B cell (primary cell): ENCODE results near the gene SYT11. TPM values are rescaled to one million over a fixed set of nuclear protein-coding genes. Genes with fewer than 3 reads are reported as not detected.

Experiments used
- ATAC-seq: fragments of 200-7000 bp; cut with Tn5 transposase; one replicate; pipeline ENCODE4 v1.10.0; 2021; ENCODE audit warnings: low read depth, mild to moderate bottlenecking, moderate number of reproducible peaks, moderate library complexity
- CTCF ChIA-PET: fragments of 350-600 bp; sonication (Branson Sonifier 250); formaldehyde crosslinking; loops from one replicate; lab custom pipeline; 2021; ENCODE audit warnings: antibody characterized with exemption, inconsistent platforms; lab: Charles Lee
- POLR2A ChIA-PET: fragments of 350-600 bp; sonication (Branson Sonifier 250); formaldehyde crosslinking; loops from one replicate; lab custom pipeline; 2021; ENCODE audit warnings: antibody characterized with exemption; lab: Charles Lee
- DNase-seq: peaks from one replicate; pipeline ENCODE4 v3.0.0; 2013
- H2AFZ ChIP-seq: 2 replicates; pipeline ENCODE4 v1.6.1; 2012; ENCODE audit warnings: mild to moderate bottlenecking, low read depth, low read length; ENCODE audit not compliant: insufficient read depth, poor library complexity, severe bottlenecking
- H3K27ac ChIP-seq, 2 donors: 1 replicate in 1 of 2; 2 replicates in 1 of 2; pipeline ENCODE4 v1.5.1; 2012 to 2013; ENCODE audit warnings: low read length in 2 of 2, mild to moderate bottlenecking in 2 of 2, moderate library complexity in 1 of 2
- H3K27me3 ChIP-seq, 4 experiments: fragments of 200-600 bp in 1 of 4; sonication (generic) in 1 of 4; replicated peaks in 1 of 4; 1 replicate in 2 of 4; 2 replicates in 2 of 4; pipeline versions ENCODE4 v1.6.1 to v1.7.0; 2013 to 2016; ENCODE audit warnings: low read length in 3 of 4, mild to moderate bottlenecking in 2 of 4, mixed read lengths in 1 of 4, moderate library complexity in 1 of 4; ENCODE audit not compliant: insufficient read depth in 4 of 4, control insufficient read depth in 3 of 4; ENCODE audit errors: control extremely low read depth in 1 of 4
- H3K36me3 ChIP-seq, 2 experiments: replicated peaks in 1 of 2; 1 replicate in 1 of 2; 2 replicates in 1 of 2; pipeline versions ENCODE4 v1.6.1 to v1.7.1; 2013; ENCODE audit warnings: low read length in 1 of 2; ENCODE audit not compliant: insufficient read depth in 2 of 2, control insufficient read depth in 1 of 2; ENCODE audit errors: control extremely low read depth in 1 of 2, extremely low read depth in 1 of 2
- H3K4me1 ChIP-seq, 2 donors: fragments of 200-600 bp in 1 of 2; sonication (generic) in 1 of 2; 1 replicate in 1 of 2; 2 replicates in 1 of 2; pipeline versions ENCODE4 v1.5.1 to v1.6.1; 2013 to 2017; ENCODE audit warnings: low read length in 2 of 2; ENCODE audit not compliant: control insufficient read depth in 2 of 2, insufficient read depth in 2 of 2
- H3K4me2 ChIP-seq: replicated peaks from 2 replicates; pipeline ENCODE3; 2012; ENCODE audit warnings: mild to moderate bottlenecking, low read depth, low read length; ENCODE audit not compliant: poor library complexity, severe bottlenecking
- H3K4me3 ChIP-seq, 5 experiments: fragments of 200-600 bp in 1 of 5; sonication (generic) in 1 of 5; 1 replicate in 3 of 5; 2 replicates in 2 of 5; pipeline versions ENCODE4 v1.5.1 to v1.7.0; 2011 to 2016; ENCODE audit warnings: low read length in 4 of 5, mild to moderate bottlenecking in 4 of 5, low read depth in 2 of 5, control low read depth in 1 of 5, moderate library complexity in 1 of 5; ENCODE audit not compliant: insufficient read depth in 1 of 5; ENCODE audit errors: control extremely low read depth in 1 of 5, extremely low read depth in 1 of 5
- H3K79me2 ChIP-seq: fragments of 200-600 bp; sonication (generic); one replicate; pipeline ENCODE4 v1.6.0; 2016; ENCODE audit warnings: low read length; ENCODE audit not compliant: control insufficient read depth, insufficient read depth
- H3K9ac ChIP-seq: fragments of 200-600 bp; sonication (generic); 2 replicates; pipeline ENCODE4 v1.6.1; 2017; ENCODE audit warnings: mild to moderate bottlenecking, low read length, moderate library complexity
- H3K9me3 ChIP-seq, 3 donors: one replicate each; pipeline versions ENCODE4 v1.6.1 to v1.7.1; 2013; ENCODE audit warnings: low read length in 2 of 3; ENCODE audit not compliant: control insufficient read depth in 2 of 3, insufficient read depth in 1 of 3; ENCODE audit errors: control extremely low read depth in 1 of 3
- H4K20me1 ChIP-seq: 2 replicates; pipeline ENCODE4 v1.6.0; 2012; ENCODE audit warnings: mild to moderate bottlenecking, low read length; ENCODE audit not compliant: insufficient read depth, control insufficient read depth, poor library complexity, severe bottlenecking
- H3K27ac Mint-ChIP-seq: one replicate; pipeline ENCODE4 v1.8.0; 2021; ENCODE audit warnings: mixed read lengths
- H3K27me3 Mint-ChIP-seq: one replicate; pipeline ENCODE4 v1.8.0; 2021; ENCODE audit warnings: mixed read lengths
- H3K4me1 Mint-ChIP-seq: one replicate; pipeline ENCODE4 v1.8.0; 2021; ENCODE audit warnings: mixed read lengths
- H3K4me3 Mint-ChIP-seq: one replicate; pipeline ENCODE4 v1.8.0; 2021; ENCODE audit warnings: mixed read lengths
- H3K9me3 Mint-ChIP-seq: one replicate; pipeline ENCODE4 v1.8.0; 2022; ENCODE audit warnings: mixed read lengths; ENCODE audit not compliant: insufficient read depth
- EZH2 ChIP-seq: IDR thresholded peaks from 2 replicates; pipeline ENCODE4 v1.6.1; 2012; ENCODE audit warnings: borderline replicate concordance, low read depth, mild to moderate bottlenecking, moderate library complexity, low read length; ENCODE audit not compliant: insufficient read depth, poor library complexity, severe bottlenecking
- WGBS: methylation state at CpG from one replicate; pipeline ENCODE4 v1.1.5; 2013; ENCODE audit warnings: missing lambda C conversion rate; ENCODE audit not compliant: insufficient coverage; 5-methylcytosine and 5-hydroxymethylcytosine counted together
- intact Hi-C: fragments of 100-400 bp; cut with micrococcal nuclease; formaldehyde crosslinking; loops from one replicate; pipeline ENCODE4 v1.10.0; 2022
- polyA plus RNA-seq: library from polyadenylated mRNA; depleted of rRNA; stranded (reverse); fragments of >200 nt; gene quantifications from 2 replicates; pipeline ENCODE4 v1.2.3, GENCODE V29; 2012
- total RNA-seq, 2 donors: library from RNA; stranded (reverse); fragments of 120-200 nt in 1 of 2; gene quantifications; 1 replicate in 1 of 2; 2 replicates in 1 of 2; pipeline versions ENCODE4 v1.2.3 to v1.2.4, GENCODE V29; 2013 to 2022
- TF ChIP-seq, protein P1 (sequence below): fragments of 200-600 bp; IDR thresholded peaks from one replicate; pipeline ENCODE4 v1.8.0; 2022; ENCODE audit warnings: antibody characterized with exemption, mild to moderate bottlenecking

The SYT11 gene
- total and polyA plus RNA-seq, 2 donors (not counting 1 experiment from before 2014, with no cell fraction given): 1.8 to 6.6 TPM

DNA sequence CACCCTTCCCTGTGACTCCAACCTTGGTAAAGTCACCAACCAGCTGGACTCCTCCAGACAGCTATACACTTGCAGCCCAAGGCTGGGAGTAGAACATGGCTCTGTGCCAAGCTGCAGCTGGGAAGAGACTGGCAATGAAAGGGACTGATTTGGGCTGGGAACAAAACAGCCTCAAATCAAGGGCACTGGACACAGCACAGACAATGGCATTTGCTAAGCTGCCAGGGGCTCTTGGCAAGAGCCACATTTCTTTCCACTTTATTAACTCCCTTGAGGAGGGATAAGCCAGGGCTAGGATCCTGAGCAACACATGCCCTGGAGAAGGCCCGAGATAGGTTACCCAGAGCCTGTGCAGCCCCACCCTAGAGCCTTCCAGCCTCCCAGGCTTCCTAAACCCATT, 12.0 kb downstream of the SYT11 start:
- TF ChIP-seq EZH2: no peak
- TF ChIP-seq, protein P1, sequence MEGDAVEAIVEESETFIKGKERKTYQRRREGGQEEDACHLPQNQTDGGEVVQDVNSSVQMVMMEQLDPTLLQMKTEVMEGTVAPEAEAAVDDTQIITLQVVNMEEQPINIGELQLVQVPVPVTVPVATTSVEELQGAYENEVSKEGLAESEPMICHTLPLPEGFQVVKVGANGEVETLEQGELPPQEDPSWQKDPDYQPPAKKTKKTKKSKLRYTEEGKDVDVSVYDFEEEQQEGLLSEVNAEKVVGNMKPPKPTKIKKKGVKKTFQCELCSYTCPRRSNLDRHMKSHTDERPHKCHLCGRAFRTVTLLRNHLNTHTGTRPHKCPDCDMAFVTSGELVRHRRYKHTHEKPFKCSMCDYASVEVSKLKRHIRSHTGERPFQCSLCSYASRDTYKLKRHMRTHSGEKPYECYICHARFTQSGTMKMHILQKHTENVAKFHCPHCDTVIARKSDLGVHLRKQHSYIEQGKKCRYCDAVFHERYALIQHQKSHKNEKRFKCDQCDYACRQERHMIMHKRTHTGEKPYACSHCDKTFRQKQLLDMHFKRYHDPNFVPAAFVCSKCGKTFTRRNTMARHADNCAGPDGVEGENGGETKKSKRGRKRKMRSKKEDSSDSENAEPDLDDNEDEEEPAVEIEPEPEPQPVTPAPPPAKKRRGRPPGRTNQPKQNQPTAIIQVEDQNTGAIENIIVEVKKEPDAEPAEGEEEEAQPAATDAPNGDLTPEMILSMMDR: no peak
- Histone ChIP-seq H3K4me2 (no peak overlapping the region), H2AFZ (no peak overlapping the region), H3K27ac (no peak overlapping the region), H3K9me3 (no peaks in the 10 kb centered on the region), H3K4me1 (no peaks in the 10 kb centered on the region), H3K4me3 (no peak overlapping the region), H3K9ac (no peak overlapping the region), H4K20me1 (no peaks in the 10 kb centered on the region), H3K79me2 (no peaks in the 10 kb centered on the region), H3K36me3 (peaks cover 0 to 4% of the 10 kb centered on the region in 2 experiments), H3K27me3 (no peaks in the 10 kb centered on the region)
- 86% methylated on average over 1 of the region's 1 CpG for WGBS
- H3K9me3 Mint-ChIP-seq: no peaks in the 10 kb centered on the region
- ChIA-PET POLR2A (no interaction called here), CTCF (no interaction called here)
- H3K4me3 Mint-ChIP-seq: no peak overlapping the region
- intact Hi-C loops: no loop called here
- H3K27ac Mint-ChIP-seq: no peak overlapping the region
- no peaks in the 10 kb centered on the region for H3K4me1 Mint-ChIP-seq
- DNase-seq (no peak), ATAC-seq (no peak)
- no peaks in the 10 kb centered on the region for H3K27me3 Mint-ChIP-seq

DNA sequence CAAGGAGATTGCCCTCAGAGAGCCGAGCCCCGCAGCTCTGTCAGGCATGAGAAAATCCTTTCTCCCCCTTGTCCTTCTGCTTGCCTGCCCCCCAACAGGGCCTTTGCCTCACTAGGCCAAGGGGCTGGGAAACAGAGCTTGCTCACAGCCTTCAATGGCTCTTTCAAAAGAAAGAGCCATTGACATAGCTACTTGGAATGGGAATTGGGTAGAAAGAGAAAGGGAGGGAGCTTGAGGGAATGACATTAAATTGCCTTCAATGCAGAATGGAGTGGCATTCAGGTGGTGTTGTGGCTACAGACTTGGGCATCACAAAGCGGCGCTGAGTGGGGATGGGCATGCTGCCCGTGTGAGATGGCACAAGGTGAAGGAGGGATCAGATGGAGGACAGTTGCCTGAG, 13.2 kb downstream of the SYT11 start:
- ATAC-seq: no peak

More for the DNA sequence above, 13.2 kb downstream of the SYT11 start:
- H3K4me2 ChIP-seq: no peak overlapping the region
- H3K4me3 ChIP-seq: no peak overlapping the region
- H3K27ac ChIP-seq: no peak overlapping the region
- intact Hi-C loops: no loop called here
- Mint-ChIP-seq H3K9me3 (no peaks in the 10 kb centered on the region), H3K4me3 (no peak overlapping the region), H3K27me3 (no peaks in the 10 kb centered on the region), H3K4me1 (no peaks in the 10 kb centered on the region), H3K27ac (no peak overlapping the region)
- no peak for DNase-seq
- 100% methylated on average over 4 of the region's 5 CpGs for WGBS
- H4K20me1 ChIP-seq: no peaks in the 10 kb centered on the region
- H3K4me1 ChIP-seq: no peaks in the 10 kb centered on the region
- no peak overlapping the region for H3K9ac ChIP-seq
- H3K9me3 ChIP-seq: no peaks in the 10 kb centered on the region
- no peak overlapping the region for H2AFZ ChIP-seq
- CTCF ChIA-PET: no interaction called here
- TF ChIP-seq EZH2: no peak
- TF ChIP-seq, protein P1: no peak
- H3K27me3 ChIP-seq: no peaks in the 10 kb centered on the region
- no peaks in the 10 kb centered on the region for H3K79me2 ChIP-seq
- peaks cover 0 to 4% of the 10 kb centered on the region in 2 experiments for H3K36me3 ChIP-seq
- POLR2A ChIA-PET: no interaction called here
